ENCODE data around the gene RAD18.
A peak's percentile ranks its signal among the peaks of the same experiment; 100 is the strongest.

Gene RAD18

DNA sequence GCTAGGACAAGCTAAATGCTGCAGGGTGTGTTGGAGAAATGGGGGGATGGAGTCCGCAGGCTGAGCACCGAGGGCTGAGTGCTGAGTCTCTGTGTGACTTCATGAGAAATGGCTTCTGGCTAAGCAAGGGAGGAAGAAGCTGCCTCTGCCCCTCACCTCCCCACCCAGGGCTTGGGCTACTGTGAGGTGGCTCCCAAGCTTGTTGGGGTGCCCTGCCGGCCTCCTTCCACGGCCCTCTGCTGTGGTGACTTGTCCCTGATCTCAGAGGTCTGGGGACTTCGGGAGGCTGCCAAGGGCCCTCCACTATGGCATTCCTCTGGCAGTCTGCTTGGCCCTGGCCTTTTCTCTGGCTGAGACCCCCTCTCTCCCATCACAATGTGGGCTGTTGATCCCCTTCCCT lies 30.1 kb upstream of the RAD18 start:
- Histone ChIP-seq H3K9ac (ENCODE audit: low read length) (no peak overlapping the region), H3K9me3 (ENCODE audit: control insufficient read depth, low read depth, low read length) (no peaks in the 10 kb centered on the region), H3K4me1 (ENCODE audit: control insufficient read depth, low read depth, low read length) (peaks cover under 1% of the 10 kb centered on the region), H3K4me3 (ENCODE audit: low read length) (no peak overlapping the region), H3K27me3 (ENCODE audit: control insufficient read depth, insufficient read depth, low read length) (no peaks in the 10 kb centered on the region), H3K27ac (ENCODE audit: low read length) (no peak overlapping the region), H3K36me3 (ENCODE audit: control insufficient read depth, low read depth, low read length) (no peaks in the 10 kb centered on the region)

GRCh38 chr3:8992854-8993253 lies 29.6 kb upstream of the RAD18 start:
- Histone ChIP-seq H3K4me1 (ENCODE audit: control insufficient read depth, low read depth, low read length) (peaks cover 3% of the 10 kb centered on the region), H3K27ac (ENCODE audit: low read length) (no peak overlapping the region), H3K4me3 (ENCODE audit: low read length) (no peak overlapping the region)

GRCh38 chr3:8992199-8992598 lies 28.9 kb upstream of the RAD18 start:
- no peak overlapping the region for H3K9ac ChIP-seq (ENCODE audit: low read length)
- H3K27me3 ChIP-seq (ENCODE audit: control insufficient read depth, insufficient read depth, low read length): no peaks in the 10 kb centered on the region
- no peaks in the 10 kb centered on the region for H3K36me3 ChIP-seq (ENCODE audit: control insufficient read depth, low read depth, low read length)
- H3K4me3 ChIP-seq (ENCODE audit: low read length): no peak overlapping the region
- H3K27ac ChIP-seq (ENCODE audit: low read length): no peak overlapping the region
- no peaks in the 10 kb centered on the region for H3K9me3 ChIP-seq (ENCODE audit: control insufficient read depth, low read depth, low read length)
- H3K4me1 ChIP-seq (ENCODE audit: control insufficient read depth, low read depth, low read length): peaks cover 3% of the 10 kb centered on the region

More at GRCh38 chr3:8992854-8993253, 29.6 kb upstream of the RAD18 start:
- Histone ChIP-seq H3K9ac (ENCODE audit: low read length) (no peak overlapping the region), H3K27me3 (ENCODE audit: control insufficient read depth, insufficient read depth, low read length) (no peaks in the 10 kb centered on the region), H3K36me3 (ENCODE audit: control insufficient read depth, low read depth, low read length) (no peaks in the 10 kb centered on the region), H3K9me3 (ENCODE audit: control insufficient read depth, low read depth, low read length) (no peaks in the 10 kb centered on the region)

GRCh38 chr3:8990266-8991215 lies 27.3 kb upstream of the RAD18 start:
- no peaks in the 10 kb centered on the region for H3K36me3 ChIP-seq (ENCODE audit: control insufficient read depth, low read depth, low read length)
- H3K4me1 ChIP-seq (ENCODE audit: control insufficient read depth, low read depth, low read length): peaks cover 3% of the 10 kb centered on the region
- H3K27ac ChIP-seq (ENCODE audit: low read length): no peak overlapping the region
- no peaks in the 10 kb centered on the region for H3K27me3 ChIP-seq (ENCODE audit: control insufficient read depth, insufficient read depth, low read length)
- H3K9me3 ChIP-seq (ENCODE audit: control insufficient read depth, low read depth, low read length): no peaks in the 10 kb centered on the region
- H3K4me3 ChIP-seq (ENCODE audit: low read length): no peak overlapping the region
- H3K9ac ChIP-seq (ENCODE audit: low read length): no peak overlapping the region

DNA sequence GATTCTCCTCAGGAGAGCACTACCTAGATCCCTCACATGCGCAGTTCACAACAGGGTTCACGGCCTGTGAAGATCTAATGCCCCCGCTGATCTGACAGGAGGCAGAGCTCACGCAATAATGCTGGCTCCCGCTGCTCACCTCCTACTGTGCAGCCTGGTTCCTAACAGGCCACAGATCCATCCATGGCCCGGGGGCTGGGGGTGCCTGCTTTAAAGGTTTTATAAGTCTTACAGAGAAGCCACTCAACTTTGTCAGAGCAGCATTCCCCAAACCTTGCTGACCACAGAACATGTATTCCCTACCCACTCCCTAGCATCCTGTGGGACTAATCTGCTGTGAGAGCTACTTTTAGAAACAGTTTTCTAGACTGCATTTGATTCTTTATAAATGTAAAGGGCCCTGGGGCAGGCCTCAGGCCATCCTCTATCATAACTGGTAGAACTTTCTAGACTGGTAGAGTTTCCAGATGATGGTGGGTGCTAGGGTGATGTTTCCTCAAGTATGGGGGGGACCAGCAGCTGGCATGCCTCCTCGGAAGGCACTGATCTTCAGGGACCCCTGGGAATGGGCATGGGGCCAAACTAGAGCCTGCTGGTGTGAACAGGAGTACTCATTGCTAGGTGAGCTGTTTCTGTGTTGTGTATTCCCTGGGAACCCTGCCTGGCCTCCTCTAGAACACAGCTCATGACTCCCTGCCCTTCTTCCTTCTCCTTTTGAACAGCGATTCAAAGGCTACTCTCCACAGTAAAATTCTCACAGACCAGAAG lies 25.7 kb upstream of the RAD18 start:
- peaks cover 3% of the 10 kb centered on the region for H3K4me1 ChIP-seq (ENCODE audit: control insufficient read depth, low read depth, low read length)
- H3K9ac ChIP-seq (ENCODE audit: low read length): no peak overlapping the region
- no peaks in the 10 kb centered on the region for H3K27me3 ChIP-seq (ENCODE audit: control insufficient read depth, insufficient read depth, low read length)
- no peaks in the 10 kb centered on the region for H3K9me3 ChIP-seq (ENCODE audit: control insufficient read depth, low read depth, low read length)
- no peak overlapping the region for H3K27ac ChIP-seq (ENCODE audit: low read length)
- no peak overlapping the region for H3K4me3 ChIP-seq (ENCODE audit: low read length)
- no peaks in the 10 kb centered on the region for H3K36me3 ChIP-seq (ENCODE audit: control insufficient read depth, low read depth, low read length)

- no peaks in the 10 kb centered on the region for H3K36me3 ChIP-seq (ENCODE audit: control insufficient read depth, low read depth, low read length)
- H3K4me3 ChIP-seq (ENCODE audit: low read length): no peak overlapping the region
- no peak overlapping the region for H3K9ac ChIP-seq (ENCODE audit: low read length)
- H3K27ac ChIP-seq (ENCODE audit: low read length): no peak overlapping the region
- no peaks in the 10 kb centered on the region for H3K9me3 ChIP-seq (ENCODE audit: control insufficient read depth, low read depth, low read length)
- no peaks in the 10 kb centered on the region for H3K27me3 ChIP-seq (ENCODE audit: control insufficient read depth, insufficient read depth, low read length)
- peaks cover 3% of the 10 kb centered on the region for H3K4me1 ChIP-seq (ENCODE audit: control insufficient read depth, low read depth, low read length)
Observed at GRCh38 chr3:8988384-8988655, 25.0 kb upstream of the RAD18 start.

- H3K27me3 ChIP-seq (ENCODE audit: control insufficient read depth, insufficient read depth, low read length): no peaks in the 10 kb centered on the region
- H3K9me3 ChIP-seq (ENCODE audit: control insufficient read depth, low read depth, low read length): no peaks in the 10 kb centered on the region
- peaks cover 3% of the 10 kb centered on the region for H3K4me1 ChIP-seq (ENCODE audit: control insufficient read depth, low read depth, low read length)
- H3K27ac ChIP-seq (ENCODE audit: low read length): no peak overlapping the region
- peak overlapping the region; percentile 41 for H3K4me3 ChIP-seq (ENCODE audit: low read length)
- H3K36me3 ChIP-seq (ENCODE audit: control insufficient read depth, low read depth, low read length): no peaks in the 10 kb centered on the region
- H3K9ac ChIP-seq (ENCODE audit: low read length): no peak overlapping the region
Observed at GRCh38 chr3:8987645-8988383, 24.5 kb upstream of the RAD18 start.

DNA sequence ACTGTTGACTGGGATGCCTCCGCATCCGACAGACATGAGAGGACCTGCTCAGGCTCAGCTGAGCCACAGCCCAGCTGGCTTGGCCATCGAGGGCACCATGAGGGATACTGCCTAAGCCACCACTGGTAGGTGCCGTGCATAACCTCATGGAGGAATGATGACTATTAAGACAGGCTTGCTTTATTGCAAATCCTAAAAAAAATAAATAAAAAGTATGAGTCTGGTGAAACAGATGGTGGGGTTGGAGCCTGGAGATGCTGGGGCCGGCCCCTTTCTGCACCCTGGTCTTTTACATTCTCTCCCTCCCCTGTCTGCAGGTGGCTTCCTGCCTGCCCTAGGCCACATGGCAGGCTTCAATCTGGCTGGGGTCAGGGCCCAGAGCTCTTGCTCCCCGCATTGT lies 24.0 kb upstream of the RAD18 start:
- no peak overlapping the region for H3K27ac ChIP-seq (ENCODE audit: low read length)
- no peaks in the 10 kb centered on the region for H3K27me3 ChIP-seq (ENCODE audit: control insufficient read depth, insufficient read depth, low read length)
- no peaks in the 10 kb centered on the region for H3K9me3 ChIP-seq (ENCODE audit: control insufficient read depth, low read depth, low read length)
- no peaks in the 10 kb centered on the region for H3K36me3 ChIP-seq (ENCODE audit: control insufficient read depth, low read depth, low read length)
- no peak overlapping the region for H3K4me3 ChIP-seq (ENCODE audit: low read length)
- peaks cover 3% of the 10 kb centered on the region for H3K4me1 ChIP-seq (ENCODE audit: control insufficient read depth, low read depth, low read length)
- no peak overlapping the region for H3K9ac ChIP-seq (ENCODE audit: low read length)

- Histone ChIP-seq H3K36me3 (ENCODE audit: control insufficient read depth, low read depth, low read length) (no peaks in the 10 kb centered on the region), H3K27me3 (ENCODE audit: control insufficient read depth, insufficient read depth, low read length) (no peaks in the 10 kb centered on the region), H3K9ac (ENCODE audit: low read length) (no peak overlapping the region), H3K27ac (ENCODE audit: low read length) (no peak overlapping the region), H3K4me3 (ENCODE audit: low read length) (no peak overlapping the region), H3K4me1 (ENCODE audit: control insufficient read depth, low read depth, low read length) (peaks cover 3% of the 10 kb centered on the region), H3K9me3 (ENCODE audit: control insufficient read depth, low read depth, low read length) (no peaks in the 10 kb centered on the region)
Observed at GRCh38 chr3:8986741-8987140, 23.5 kb upstream of the RAD18 start.

GRCh38 chr3:8985876-8986275 lies 22.6 kb upstream of the RAD18 start:
- Histone ChIP-seq H3K27me3 (ENCODE audit: control insufficient read depth, insufficient read depth, low read length) (no peaks in the 10 kb centered on the region), H3K27ac (ENCODE audit: low read length) (no peak overlapping the region), H3K36me3 (ENCODE audit: control insufficient read depth, low read depth, low read length) (no peaks in the 10 kb centered on the region), H3K9me3 (ENCODE audit: control insufficient read depth, low read depth, low read length) (no peaks in the 10 kb centered on the region), H3K4me1 (ENCODE audit: control insufficient read depth, low read depth, low read length) (peaks cover 3% of the 10 kb centered on the region), H3K4me3 (ENCODE audit: low read length) (no peak overlapping the region), H3K9ac (ENCODE audit: low read length) (no peak overlapping the region)

- Histone ChIP-seq H3K9me3 (ENCODE audit: control insufficient read depth, low read depth, low read length) (no peaks in the 10 kb centered on the region), H3K9ac (ENCODE audit: low read length) (no peak overlapping the region), H3K4me3 (ENCODE audit: low read length) (no peak overlapping the region), H3K36me3 (ENCODE audit: control insufficient read depth, low read depth, low read length) (no peaks in the 10 kb centered on the region), H3K27ac (ENCODE audit: low read length) (no peak overlapping the region), H3K27me3 (ENCODE audit: control insufficient read depth, insufficient read depth, low read length) (no peaks in the 10 kb centered on the region), H3K4me1 (ENCODE audit: control insufficient read depth, low read depth, low read length) (peaks cover 3% of the 10 kb centered on the region)
Observed at GRCh38 chr3:8985411-8985831, 22.1 kb upstream of the RAD18 start.

All from iPS-18a (cell line).